ENCODE results near the gene OPA1. TPM values are rescaled to one million over a fixed set of nuclear protein-coding genes. Genes with fewer than 3 reads are reported as not detected.

The OPA1 gene
- total RNA-seq, 1 donor from 2014 or later = 38.5 TPM

GRCh38 chr3:193559100-193559499, 33.9 kb upstream of the OPA1 start:
- no peak overlapping the region for H3K27ac ChIP-seq
- no peaks in the 10 kb centered on the region for H3K27me3 ChIP-seq
- no peak for TF ChIP-seq POLR2AphosphoS5 (IDR thresholded peaks at IDR 0.05; ENCODE audit: insufficient read depth in 1 of 2, low read depth in 1 of 2)
- no peak for TF ChIP-seq CTCF (IDR thresholded peaks at IDR 0.05)
- H3K36me3 ChIP-seq = no peaks in the 10 kb centered on the region
- H3K4me3 ChIP-seq = no peak overlapping the region
- H3K9me3 ChIP-seq = no peaks in the 10 kb centered on the region
- H3K4me1 ChIP-seq = no peaks in the 10 kb centered on the region
- intact Hi-C loops (cut with DNase I) = no loop called here
- no peak for DNase-seq (ENCODE audit: extremely low spot score in 2 of 2)

GRCh38 chr3:193560091-193560490, 32.9 kb upstream of the OPA1 start:
- DNase-seq (ENCODE audit: extremely low spot score in 2 of 2) = no peak
- intact Hi-C loops (cut with DNase I) = no loop called here
- H3K4me1 ChIP-seq = no peaks in the 10 kb centered on the region
- no peak overlapping the region for H3K4me3 ChIP-seq
- no peaks in the 10 kb centered on the region for H3K27me3 ChIP-seq
- no peaks in the 10 kb centered on the region for H3K9me3 ChIP-seq
- H3K36me3 ChIP-seq = no peaks in the 10 kb centered on the region
- TF ChIP-seq POLR2AphosphoS5 (IDR thresholded peaks at IDR 0.05; ENCODE audit: insufficient read depth in 1 of 2, low read depth in 1 of 2) (no peak), CTCF (IDR thresholded peaks at IDR 0.05) (no peak), POLR2A (IDR thresholded peaks at IDR 0.05) (no peak)
- no peak overlapping the region for H3K27ac ChIP-seq

GRCh38 chr3:193560870-193561269, 32.1 kb upstream of the OPA1 start:
- no peaks in the 10 kb centered on the region for H3K9me3 ChIP-seq
- no peaks in the 10 kb centered on the region for H3K4me1 ChIP-seq
- no peaks in the 10 kb centered on the region for H3K27me3 ChIP-seq
- no peak overlapping the region for H3K27ac ChIP-seq
- intact Hi-C loops (cut with DNase I) = no loop called here
- H3K36me3 ChIP-seq = no peaks in the 10 kb centered on the region
- TF ChIP-seq POLR2A (IDR thresholded peaks at IDR 0.05) (no peak), CTCF (IDR thresholded peaks at IDR 0.05) (no peak), POLR2AphosphoS5 (IDR thresholded peaks at IDR 0.05; ENCODE audit: insufficient read depth in 1 of 2, low read depth in 1 of 2) (no peak)
- DNase-seq (ENCODE audit: extremely low spot score in 2 of 2) = no peak
- H3K4me3 ChIP-seq = no peak overlapping the region

- Histone ChIP-seq H3K4me1 (no peaks in the 10 kb centered on the region), H3K4me3 (no peak overlapping the region), H3K27ac (no peak overlapping the region), H3K9me3 (no peaks in the 10 kb centered on the region), H3K27me3 (no peaks in the 10 kb centered on the region), H3K36me3 (no peaks in the 10 kb centered on the region)
- DNase-seq (ENCODE audit: extremely low spot score in 2 of 2) = no peak
- intact Hi-C loops (cut with DNase I) = no loop called here
- TF ChIP-seq POLR2A (IDR thresholded peaks at IDR 0.05) = no peak
Observed at GRCh38 chr3:193563426-193563825, 29.6 kb upstream of the OPA1 start.

GRCh38 chr3:193564012-193564411, 29.0 kb upstream of the OPA1 start:
- H3K4me3 ChIP-seq = no peak overlapping the region
- TF ChIP-seq CTCF (IDR thresholded peaks at IDR 0.05) = no peak
- no peak for TF ChIP-seq POLR2A (IDR thresholded peaks at IDR 0.05)
- no peak for TF ChIP-seq POLR2AphosphoS5 (IDR thresholded peaks at IDR 0.05; ENCODE audit: insufficient read depth in 1 of 2, low read depth in 1 of 2)
- H3K27ac ChIP-seq = no peak overlapping the region
- no peak for DNase-seq (ENCODE audit: extremely low spot score in 2 of 2)
- no peaks in the 10 kb centered on the region for H3K9me3 ChIP-seq
- H3K27me3 ChIP-seq = no peaks in the 10 kb centered on the region
- no peaks in the 10 kb centered on the region for H3K36me3 ChIP-seq
- H3K4me1 ChIP-seq = no peaks in the 10 kb centered on the region
- intact Hi-C loops (cut with DNase I) = no loop called here

GRCh38 chr3:193569119-193569518, 23.9 kb upstream of the OPA1 start:
- intact Hi-C loops (cut with DNase I) = no loop called here
- H3K27me3 ChIP-seq = no peaks in the 10 kb centered on the region
- no peaks in the 10 kb centered on the region for H3K4me1 ChIP-seq
- no peak for DNase-seq (ENCODE audit: extremely low spot score in 2 of 2)
- no peak overlapping the region for H3K4me3 ChIP-seq
- TF ChIP-seq POLR2A (IDR thresholded peaks at IDR 0.05) (no peak), POLR2AphosphoS5 (IDR thresholded peaks at IDR 0.05; ENCODE audit: insufficient read depth in 1 of 2, low read depth in 1 of 2) (no peak), CTCF (IDR thresholded peaks at IDR 0.05) (no peak)
- no peaks in the 10 kb centered on the region for H3K36me3 ChIP-seq
- no peak overlapping the region for H3K27ac ChIP-seq
- no peaks in the 10 kb centered on the region for H3K9me3 ChIP-seq
